UCSD-AML1 (cell line): Measurements from ENCODE around the gene RER1.

ENCODE experiments used
- DNase-seq: peaks from one replicate; lab custom pipeline; 2025; ENCODE audit not compliant: unreplicated experiment; lab: John Stamatoyannopoulos, UW

Gene RER1, protein sequence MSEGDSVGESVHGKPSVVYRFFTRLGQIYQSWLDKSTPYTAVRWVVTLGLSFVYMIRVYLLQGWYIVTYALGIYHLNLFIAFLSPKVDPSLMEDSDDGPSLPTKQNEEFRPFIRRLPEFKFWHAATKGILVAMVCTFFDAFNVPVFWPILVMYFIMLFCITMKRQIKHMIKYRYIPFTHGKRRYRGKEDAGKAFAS

DNA sequence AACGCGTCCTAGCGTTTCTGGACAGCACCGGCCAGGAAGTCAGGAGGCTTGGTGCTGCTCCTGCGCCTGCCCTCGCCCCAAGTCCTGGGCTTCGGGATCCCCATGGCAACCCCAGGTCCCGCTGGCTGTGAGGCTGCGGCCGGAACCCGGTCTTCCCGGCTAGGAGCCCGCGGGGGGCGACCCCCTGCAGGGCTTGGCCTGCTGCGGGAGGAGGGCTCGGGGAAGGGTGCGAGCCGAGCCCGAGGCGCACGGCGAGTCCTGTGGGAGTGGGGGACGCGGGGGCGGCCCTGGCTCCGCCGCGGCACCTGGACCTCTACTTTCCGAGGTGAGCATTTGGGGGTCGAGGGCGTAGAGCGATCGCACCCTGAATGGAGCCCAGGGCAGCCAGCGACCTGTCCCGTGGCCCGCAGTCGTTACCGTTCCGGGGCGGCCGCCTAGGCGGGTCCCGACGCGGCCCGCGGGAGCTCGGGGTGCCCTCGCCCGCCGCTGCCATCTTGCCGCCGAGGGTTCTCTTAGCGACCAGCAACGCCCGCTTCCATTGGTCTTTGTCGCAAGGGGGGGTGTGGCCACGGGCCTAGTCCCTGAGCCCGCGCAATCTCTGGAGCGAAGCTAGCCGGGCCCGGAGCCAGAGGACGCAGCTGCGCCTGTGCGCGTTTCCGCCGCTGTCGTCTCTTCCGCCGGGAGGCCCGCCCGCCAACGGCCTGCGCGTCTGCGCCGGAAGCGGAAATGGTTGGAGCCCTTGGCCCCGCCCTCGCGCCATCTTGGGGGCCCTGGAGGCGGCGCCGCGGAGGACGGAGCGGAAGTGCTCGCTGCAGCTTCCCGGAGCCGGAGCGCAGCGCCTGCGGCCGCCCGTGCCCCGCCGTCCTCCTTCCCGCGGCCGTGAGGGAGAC lies at the start of gene RER1, which contains the start of gene MORN1:
Gene RER1 (plus strand): TSS at position 801 of the 890 bp plus-strand sequence. CDS start 3,950 bp downstream, outside the sequence.
Gene MORN1 (minus strand): TSS at position 514 of the 890 bp plus-strand sequence. CDS start 21 bp downstream, at position 493.
- DNase-seq = peak; percentile 100

DNA sequence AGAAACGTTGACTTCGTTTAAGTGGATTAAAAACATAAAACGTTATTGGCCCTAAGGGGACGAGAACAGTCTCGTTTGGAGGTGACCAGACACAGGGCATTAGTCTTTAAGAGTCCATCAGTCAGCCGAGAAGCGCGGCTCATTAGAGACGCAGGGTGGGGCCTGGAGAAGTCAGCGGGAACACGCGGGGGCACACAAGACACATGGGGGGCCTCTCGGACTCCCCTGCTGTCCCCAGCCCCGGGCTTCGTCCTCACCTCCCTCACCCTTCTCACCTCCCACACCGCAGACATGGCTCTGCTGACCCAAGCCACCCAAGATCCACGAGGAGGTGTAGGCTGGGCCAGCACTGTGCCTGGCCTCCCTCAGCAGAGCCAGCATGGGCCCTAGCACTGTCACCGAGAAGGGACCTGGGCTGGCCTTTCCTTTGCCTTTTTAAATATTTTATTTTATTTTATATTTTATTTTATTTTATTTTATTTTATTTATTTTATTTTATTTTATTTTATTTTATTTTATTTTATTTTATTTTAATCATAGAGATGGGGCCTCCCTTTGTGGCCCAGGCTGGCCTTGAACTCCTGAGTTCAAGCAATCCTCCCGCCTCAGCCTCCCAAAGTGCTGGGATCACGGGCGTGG lies 49.1 kb upstream of the RER1 start:
- no peak for DNase-seq

DNA sequence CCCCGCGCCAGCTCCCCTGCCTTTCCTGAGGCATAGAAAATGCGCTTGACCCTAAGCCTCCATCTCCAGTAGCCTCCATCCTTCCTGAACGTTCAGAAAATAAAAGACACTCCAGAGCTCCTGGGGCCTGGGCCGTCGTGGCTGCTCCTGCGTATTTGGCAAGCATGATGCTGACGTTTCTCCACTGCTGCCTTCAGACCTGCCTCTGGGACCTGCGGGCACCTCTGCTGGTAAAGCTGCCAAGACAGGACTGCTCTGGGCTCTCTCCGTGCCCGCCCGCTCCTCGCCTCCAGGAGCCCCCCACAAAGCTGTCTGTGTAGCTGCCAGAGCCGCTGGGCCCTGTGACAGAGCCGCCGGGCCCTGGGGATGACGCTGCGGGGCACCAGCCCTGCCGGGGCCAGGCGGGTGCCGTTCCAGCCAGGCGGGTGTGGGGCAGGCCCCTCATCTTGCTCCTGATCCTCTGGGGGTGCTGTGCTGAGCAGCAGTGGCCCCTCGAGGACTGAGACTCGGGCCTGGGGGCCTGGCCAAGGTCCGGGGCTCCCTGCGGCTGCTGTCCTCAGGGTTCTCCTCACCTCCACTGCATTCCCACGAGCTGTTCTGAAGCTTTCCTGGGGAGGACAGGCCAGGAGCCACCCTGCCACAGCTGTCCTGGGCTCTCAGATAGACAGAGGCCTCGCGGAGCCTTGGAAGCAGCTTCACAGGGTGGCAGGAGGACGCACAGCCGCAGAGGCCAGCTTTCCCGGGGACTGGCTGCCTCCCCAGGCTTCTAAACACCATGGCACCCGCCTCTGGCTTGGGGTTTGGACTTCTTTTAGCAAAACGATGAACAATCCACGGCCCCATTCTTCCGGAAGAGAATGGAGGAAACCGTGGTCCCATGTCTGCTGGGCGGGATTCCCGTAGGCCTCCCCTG lies 48.4 kb upstream of the RER1 start:
- DNase-seq = no peak

DNA sequence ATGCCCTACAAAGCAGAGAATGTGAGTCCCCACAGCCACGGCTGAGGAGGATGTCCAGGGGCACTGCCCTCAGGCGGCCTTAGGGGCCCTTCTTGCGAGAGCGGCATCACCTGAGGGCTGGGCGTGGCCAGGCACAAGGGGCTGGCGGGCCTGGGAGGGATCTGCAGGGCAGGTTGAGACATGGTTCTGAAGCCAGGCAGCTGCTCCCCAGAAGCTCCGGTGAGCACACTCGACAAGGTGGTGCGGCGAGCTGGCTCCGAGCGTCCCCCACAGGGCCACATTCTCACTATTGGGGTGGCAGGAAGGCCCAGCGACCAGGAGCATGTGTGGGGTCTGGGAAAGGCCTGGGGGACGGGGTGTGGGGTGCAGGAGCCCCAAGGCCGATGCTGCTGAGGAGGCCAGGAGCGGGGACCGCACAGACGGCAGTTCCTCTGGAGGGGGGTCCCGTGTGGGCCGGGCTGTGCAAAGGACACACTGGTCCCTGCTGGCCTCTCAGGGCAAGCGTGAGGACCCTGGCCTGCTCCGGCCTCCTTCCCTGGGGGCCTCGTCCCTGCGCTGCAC lies 47.4 kb upstream of the RER1 start:
- DNase-seq = no peak

DNA sequence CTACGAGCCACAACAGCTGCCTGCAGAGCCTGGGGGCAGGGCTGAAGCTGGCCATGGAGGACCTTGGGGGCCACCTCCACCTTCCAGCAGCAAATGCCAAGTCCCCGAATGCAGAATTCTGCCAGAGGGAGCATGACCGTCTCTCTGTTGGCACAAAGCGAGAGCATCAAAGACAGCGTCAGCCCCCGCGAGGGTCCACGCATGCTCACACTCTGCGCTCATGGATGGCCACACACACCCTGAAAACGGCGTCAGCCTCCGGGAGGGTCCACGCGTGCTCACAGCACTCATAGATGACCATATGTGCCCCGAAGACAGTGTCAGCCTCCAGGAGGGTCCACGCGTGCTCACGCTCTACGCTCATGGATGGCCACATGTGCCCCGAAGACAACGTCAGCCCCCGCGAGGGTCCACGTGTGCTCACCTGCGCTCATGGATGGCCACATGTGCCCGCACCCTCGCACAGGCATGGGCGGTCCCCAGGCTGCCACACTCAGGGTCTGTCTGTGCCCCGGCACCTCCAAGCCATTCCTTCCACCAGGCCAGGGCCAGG lies 46.8 kb upstream of the RER1 start:
- no peak for DNase-seq

DNA sequence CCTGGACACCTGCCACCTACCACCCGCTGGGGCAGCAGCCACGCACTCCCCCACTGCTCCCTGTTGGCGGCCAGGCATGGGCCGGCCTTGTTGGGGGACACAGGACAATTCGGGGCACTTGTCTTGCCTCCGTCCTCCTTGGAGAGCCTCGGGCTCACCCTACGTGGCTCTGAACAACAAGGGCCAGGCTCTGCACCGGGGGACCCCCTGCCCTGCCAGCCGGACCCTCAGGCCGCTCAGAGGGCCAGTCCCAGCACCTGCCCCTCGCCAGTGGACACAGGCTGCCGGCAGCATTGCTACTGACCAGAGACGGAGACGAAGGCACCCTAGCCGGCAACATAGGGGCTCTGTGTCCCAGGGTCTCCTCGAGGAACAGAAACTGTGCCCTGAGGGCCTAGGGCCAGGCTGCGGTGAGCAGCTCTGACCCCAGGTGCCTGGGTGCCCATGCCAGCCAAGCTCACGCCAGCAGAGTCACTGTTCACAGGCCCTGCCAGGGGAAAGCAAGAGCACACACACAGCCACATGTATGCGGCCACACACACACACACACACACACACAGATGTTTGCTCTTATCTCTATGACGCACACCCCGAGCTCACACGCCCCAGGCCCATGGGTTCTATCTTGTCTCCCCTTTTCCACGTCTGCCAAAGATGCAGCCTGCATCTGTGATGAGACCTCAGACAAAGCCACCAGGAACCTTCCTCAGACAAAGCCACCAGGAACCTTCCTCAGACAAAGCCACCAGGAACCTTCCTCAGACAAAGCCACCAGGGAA lies 46.2 kb upstream of the RER1 start:
- DNase-seq = no peak

DNA sequence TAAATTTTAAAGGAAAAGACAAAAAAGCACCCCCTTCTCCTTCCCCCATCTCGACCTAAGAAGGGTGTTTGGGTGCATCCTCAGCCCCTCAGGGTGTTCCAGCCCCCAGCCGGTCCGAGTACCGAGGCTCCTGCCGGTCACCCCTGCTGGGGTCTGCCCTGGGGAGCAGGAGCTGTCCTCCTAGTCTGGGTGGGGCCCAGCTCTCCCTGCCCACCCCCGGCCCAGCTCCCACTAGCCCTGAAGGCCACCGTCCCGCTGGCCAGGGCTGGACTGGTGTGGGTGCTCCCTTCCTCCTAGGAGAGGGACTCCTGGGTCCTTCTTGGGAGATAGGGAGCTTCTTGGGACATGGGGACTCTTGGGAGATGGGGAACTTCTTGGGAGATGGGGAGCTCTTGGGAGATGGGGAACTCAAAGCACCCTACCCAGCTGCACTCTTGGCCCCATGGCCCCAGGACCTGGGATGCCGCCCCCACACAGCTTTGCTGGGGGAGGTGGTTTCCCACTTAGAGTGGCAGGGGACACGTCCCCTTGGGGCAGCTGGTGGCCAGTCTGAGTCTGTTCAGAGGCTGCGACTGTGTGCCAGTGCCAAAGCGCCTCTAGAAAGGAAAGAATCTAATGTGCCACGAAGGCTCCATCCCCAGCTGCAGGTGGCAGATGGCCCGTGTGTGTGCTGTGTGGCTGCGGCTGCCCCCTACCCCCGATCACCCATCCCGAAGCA lies 44.8 kb upstream of the RER1 start:
- no peak for DNase-seq

DNA sequence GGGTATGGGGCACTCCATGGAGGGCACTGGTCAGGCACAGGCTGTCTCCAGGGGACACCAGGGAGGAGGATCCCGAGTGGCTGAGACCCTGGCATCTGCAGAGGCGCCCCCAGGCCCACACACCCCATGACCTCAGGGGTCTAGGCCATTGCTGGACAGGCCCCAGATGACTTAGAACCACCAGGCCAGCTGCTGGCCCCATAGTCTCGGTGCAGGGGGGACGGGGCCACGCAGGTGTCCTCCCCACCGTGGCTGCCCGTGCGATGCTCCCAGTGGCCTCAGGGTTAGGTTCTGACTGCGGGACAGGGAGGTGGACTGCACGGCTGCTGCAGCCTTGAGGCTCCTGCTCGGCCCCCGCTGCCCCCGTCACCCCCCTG lies 44.2 kb upstream of the RER1 start:
- no peak for DNase-seq

DNA sequence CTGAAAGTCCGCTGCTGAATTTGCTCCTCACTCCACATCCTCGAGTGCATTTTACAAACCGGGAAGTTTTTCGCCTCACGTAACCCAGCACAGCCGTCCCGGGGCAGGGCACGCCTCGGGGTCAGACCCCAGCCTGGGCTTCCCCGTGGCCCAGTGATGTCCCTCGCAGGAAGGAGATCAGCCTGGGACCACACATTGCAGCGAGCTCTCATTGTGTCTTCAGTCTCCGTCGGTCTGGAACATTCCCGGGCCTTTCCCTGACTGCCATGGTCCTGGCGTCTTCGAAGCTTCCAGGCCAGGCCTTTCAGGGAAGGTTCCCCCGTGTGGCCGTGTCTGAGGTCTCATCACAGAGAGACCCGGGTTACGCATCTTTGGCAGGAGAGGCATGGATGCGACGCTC lies 43.7 kb upstream of the RER1 start:
- DNase-seq = no peak

DNA sequence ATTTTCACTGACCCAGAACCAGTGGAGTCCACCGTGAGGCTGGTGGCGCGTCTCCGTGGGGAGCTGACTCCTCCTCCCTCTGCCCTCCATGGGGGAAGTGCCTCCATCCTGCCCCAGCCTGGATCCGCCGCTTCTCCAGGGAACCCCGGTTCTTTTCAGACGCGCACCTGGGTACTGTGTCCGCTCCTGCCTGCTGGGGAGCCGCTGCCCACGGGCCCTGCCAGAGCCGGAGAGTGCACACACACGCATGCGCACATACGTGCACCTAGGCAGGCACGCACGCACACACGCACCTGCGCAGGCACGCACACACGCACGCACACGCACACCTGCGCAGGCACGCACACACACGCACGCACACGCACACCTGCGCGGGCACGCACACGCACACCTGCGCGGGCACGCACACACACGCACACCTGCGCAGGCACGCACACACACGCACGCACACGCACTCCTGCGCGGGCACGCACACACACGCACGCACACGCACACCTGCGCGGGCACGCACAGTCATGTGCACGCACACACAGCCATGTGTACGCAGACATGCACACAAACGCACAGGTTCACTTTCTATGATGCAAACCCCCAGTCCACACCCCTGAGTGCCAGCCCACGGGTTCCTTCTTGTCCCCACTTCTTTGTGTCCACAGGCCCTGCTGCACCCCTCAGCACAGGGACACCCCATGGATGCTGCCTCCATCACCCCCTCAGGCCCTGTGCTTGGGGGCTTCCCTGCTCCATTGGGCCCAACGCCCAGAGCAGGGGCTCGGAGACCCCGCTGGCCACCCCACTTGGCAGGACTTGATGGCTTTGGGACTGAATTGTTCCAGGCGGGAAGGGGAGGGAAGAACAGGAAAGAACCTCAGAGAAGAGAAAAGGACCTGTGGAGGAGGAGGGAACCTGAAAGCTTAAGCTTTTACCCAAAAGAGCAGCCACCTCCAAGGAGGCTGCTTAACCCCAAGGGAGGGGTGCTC lies 43.0 kb upstream of the RER1 start:
- no peak for DNase-seq

DNA sequence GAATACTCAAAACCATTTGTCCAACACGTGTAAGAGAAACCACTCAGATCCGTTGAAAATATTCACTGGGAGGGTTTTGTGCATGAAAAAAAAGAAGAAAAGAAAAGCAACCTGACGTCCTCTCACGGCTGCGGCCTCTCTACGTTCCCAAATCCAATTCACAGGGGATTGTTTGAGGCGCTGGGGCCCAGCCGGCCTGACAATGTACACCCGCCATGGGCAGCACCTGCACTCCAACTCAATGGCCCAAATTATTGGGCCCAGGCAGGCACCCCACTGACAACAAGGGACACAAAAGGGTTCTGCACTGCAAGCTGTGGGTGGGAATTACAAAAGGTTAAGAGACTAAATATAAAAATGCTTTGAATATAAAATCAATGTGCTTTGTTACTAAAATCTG lies 41.8 kb upstream of the RER1 start:
- no peak for DNase-seq

DNA sequence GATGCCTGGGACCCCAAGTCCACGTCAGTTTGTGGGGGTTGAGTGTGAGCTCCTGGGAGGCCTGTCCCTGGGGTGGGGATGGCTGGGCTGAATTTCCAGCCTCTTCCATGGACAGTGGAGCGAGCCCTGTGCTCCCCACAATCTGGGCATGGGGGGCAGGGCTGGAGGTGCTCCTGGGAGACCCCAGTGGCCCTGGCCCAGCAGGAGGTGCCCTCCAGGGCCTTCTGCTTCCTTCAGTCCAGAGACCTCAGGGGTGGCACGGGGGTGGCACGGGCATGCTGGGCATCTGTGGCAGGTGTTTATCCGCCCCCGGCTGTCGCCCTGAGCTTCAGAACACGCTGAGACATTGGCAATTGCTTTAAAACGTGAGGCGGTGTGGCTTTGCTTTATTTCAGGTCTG lies 41.1 kb upstream of the RER1 start:
- DNase-seq = no peak

DNA sequence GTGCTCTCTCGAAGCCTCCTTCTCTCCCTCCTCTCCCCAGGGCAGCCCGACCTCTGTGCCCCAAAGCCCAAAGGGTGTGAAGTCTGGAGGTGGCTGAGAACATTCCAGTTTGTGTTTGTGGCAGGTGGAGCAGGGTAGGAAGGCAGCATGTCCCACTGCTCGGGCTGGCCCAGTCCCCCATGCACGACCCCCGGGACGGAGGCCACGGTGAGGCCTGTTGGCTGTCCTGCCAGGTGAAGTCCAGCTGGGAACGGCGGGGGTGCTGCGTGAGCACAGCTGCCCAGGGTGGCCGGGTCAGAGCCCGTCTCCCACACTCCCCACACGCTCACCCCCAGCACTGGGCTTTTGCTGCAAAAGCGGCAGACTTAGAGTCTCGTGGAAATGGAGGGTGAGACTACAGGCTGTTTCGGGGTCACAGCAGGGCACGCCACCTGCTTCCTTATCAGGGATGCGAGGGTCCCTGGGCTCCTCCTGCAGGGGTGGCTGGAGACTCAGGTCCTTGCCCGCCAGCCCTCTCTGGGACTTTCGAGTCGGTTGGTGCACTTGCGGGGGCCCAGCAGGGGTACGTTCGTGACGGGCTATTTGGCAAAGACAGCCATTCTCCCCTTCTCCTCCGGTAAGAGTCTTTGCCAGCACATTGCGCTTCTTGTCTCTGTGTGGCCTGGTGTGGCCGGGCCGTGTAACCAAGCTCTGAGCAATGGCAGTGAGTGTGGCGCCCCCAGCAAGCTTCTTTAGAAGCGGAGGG lies 40.6 kb upstream of the RER1 start:
- no peak for DNase-seq

DNA sequence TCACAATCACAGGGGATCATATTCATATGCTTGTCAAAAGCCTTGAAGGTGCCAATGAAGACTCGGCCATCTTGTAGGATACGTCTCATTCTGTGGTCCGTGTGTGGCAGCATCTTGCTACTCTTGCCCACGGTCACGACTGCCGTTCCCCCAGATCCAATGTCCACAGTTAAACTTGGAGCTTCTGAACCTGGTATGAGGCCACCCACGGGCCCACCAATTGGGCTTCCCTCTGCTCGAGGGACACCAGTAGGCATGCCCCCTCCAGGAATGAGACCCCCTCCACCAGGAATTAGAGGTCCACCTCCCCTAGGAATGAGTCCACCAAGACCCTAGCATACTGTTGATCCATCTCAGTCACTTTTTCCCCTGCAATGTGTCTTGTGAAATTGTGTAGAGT lies 39.9 kb upstream of the RER1 start:
- no peak for DNase-seq

DNA sequence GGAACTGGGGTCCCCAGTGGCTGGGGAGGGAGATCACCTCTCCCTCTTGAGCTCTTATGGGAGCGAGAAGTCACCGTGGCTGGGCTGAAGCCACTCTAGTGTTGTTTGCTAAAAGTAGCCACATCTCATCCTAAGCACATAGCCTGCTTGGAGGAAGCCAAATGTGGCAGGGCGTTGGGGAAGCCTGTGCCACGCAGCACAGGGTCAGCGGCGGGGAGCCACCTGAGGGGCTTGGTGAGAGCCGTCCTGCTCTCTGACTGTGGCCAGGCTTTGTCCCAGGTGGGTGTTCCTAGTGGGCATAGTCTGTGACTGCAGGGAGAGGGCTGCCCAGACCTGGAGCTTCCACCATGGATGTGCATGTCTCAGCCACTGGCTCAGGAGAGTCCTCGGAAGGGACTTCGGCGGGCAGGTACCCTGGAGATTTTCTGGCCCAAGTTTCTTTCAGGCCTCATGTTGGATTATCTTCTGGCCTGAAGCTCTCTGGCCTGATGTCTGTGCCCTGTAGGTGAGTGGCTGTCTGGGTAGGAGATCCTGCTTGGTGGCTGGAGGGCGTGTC lies 39.2 kb upstream of the RER1 start:
- no peak for DNase-seq

DNA sequence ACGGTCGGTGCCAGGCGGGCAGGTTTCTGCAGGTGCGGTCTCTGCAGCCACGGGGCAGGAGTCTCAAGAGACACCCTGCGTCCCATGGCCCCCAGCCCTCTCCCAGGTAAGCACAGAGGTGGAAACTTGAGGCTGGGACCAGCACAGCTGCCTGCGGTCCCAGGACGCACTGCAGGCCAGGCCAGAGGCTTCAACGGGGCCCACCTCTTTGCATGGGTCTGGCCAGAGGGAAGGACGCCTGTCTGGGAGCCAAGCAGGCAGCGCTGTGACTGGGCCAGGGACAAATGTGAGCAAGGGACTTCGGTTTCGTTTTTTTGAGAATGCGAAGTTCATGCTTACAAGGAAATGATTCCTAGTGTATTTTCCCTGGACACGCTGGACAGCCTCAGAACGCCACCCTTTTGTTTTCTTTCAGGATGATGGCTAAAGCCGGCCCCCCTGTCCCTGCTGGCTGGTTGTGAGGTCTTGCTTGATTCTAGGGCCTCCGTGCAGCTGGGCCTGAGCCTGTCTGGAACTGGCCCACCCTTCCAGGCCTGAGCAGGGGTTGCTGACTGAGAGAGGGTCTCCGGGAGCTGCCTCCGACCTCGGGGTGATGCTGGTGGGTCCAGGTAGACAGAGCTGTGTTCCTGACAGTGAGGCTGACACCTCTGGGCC lies 38.6 kb upstream of the RER1 start:
- no peak for DNase-seq
